Sigmoid colon (tissue), 4 donors: ENCODE results near the gene SYNE2.

Experiments
- EP300 ChIP-seq, 4 donors: sonication (generic); formaldehyde crosslinking; IDR thresholded peaks; one replicate each; pipeline ENCODE4 v1.6.1; 2017; ENCODE audit warnings: antibody characterized with exemption in 4 of 4
- POLR2A ChIP-seq, 2 donors: fragments of 450-650 bp; IDR thresholded peaks; one replicate each; pipeline ENCODE4 v1.6.1; 2016; ENCODE audit warnings: antibody characterized with exemption in 2 of 2, mild to moderate bottlenecking in 2 of 2, moderate library complexity in 2 of 2
- POLR2AphosphoS5 ChIP-seq, 4 donors: sonication (generic); formaldehyde crosslinking; IDR thresholded peaks; one replicate each; pipeline ENCODE4 v1.6.1; 2017; ENCODE audit warnings: antibody characterized with exemption in 4 of 4
- TF ChIP-seq, protein P1 (sequence below), 4 experiments: fragments of 450-650 bp in 3 of 4; fragments of 200-600 bp in 1 of 4; IDR thresholded peaks; one replicate each; pipeline ENCODE4 v1.5.1; 2016 to 2019; ENCODE audit warnings: antibody characterized with exemption in 4 of 4, mild to moderate bottlenecking in 3 of 4, moderate library complexity in 2 of 4

DNA sequence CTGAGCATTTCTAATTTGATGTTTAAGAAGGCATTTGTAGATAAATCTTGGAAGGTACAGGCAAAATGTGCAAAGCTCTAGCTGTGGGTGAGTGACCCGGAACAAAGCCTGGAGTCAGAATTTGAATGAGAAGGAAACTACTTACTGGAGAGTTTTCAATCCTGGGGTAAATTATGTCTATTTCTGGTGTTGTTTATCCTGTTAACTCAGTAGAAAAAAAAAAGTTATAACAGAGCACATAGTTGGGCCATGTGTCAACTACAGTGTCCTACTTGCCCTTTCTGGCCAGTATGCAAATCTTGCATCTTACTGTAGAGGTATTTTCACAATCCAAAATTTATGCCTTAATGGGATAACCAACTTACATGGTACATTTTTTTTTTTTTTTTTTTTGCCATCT, 182.3 kb downstream of the SYNE2 start:
- no peak for TF ChIP-seq POLR2A (IDR thresholded peaks at IDR 0.05)
- TF ChIP-seq, protein P1, sequence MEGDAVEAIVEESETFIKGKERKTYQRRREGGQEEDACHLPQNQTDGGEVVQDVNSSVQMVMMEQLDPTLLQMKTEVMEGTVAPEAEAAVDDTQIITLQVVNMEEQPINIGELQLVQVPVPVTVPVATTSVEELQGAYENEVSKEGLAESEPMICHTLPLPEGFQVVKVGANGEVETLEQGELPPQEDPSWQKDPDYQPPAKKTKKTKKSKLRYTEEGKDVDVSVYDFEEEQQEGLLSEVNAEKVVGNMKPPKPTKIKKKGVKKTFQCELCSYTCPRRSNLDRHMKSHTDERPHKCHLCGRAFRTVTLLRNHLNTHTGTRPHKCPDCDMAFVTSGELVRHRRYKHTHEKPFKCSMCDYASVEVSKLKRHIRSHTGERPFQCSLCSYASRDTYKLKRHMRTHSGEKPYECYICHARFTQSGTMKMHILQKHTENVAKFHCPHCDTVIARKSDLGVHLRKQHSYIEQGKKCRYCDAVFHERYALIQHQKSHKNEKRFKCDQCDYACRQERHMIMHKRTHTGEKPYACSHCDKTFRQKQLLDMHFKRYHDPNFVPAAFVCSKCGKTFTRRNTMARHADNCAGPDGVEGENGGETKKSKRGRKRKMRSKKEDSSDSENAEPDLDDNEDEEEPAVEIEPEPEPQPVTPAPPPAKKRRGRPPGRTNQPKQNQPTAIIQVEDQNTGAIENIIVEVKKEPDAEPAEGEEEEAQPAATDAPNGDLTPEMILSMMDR (IDR thresholded peaks at IDR 0.05): no peak
- no peak for TF ChIP-seq POLR2AphosphoS5 (IDR thresholded peaks at IDR 0.05)
- no peak for TF ChIP-seq EP300 (IDR thresholded peaks at IDR 0.05)
